HPDE6-E6E7 (cell line): ENCODE measurements around the gene EXOC4.
"Not testable (repeated sequence)": the region's sequence is repeated elsewhere in the genome, so short reads cannot be mapped to it uniquely, and the experiment has no call there.

Experiments
- DNase-seq: peaks from one replicate; pipeline ENCODE4 v3.0.0; 2011; ENCODE audit warnings: missing footprints; ENCODE audit errors: extremely low spot score

Gene EXOC4

DNA sequence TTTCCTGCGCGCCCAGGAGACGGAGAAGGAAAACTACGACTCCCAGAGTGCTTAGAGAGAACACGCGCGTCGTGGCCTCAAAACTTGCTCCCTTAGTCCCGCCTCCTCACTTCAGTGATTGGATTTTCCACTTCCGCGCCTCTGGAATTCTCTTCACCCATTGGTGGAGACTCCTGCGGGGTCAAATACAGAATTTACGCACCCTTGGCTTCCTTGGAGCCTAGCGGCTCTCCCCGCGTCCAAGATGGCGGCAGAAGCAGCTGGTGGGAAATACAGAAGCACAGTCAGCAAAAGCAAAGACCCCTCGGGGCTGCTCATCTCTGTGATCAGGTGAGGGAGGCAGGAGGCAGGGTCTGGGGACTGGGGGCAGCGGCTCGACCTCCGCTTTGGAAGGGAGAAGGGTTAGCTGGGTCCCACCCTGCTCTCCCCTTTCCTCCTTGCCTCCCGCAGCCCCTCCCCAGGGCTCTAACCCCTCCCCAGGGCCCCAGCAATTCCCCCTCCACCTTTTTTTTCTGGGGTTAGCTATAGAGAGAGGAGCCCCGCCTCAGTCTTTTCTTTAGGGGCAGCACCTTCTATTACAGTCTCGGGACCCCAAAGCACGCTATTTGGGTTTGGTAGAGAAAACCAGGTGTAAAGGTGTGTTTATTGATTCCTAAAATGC lies at the start of gene EXOC4:
EXOC4 (plus strand) TSS at position 221 of the 661 bp plus-strand sequence.
- DNase-seq, result peak; percentile 94

GRCh38 chr7:133203490-133203889 lies 49.4 kb upstream of the EXOC4 start:
- no peak for DNase-seq

DNA sequence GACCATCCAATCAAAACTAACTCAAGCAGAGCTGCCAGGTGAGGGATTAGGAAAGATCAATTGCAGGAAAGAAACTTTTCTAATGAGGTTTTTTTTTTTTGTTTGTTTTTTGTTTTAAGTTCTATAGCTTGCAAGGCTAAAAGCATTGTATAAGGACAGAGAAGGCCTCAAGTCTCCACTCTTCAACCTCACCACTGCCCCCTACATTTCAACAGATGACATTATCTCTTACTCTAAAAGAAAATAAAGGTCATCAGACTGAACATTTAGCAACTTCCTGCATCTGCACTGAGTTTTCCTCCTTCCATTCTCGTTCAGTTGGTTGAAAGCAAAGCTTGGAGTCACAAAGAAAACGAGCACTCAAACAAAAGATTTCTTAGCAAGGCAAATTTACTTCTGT lies 45.2 kb upstream of the EXOC4 start:
- DNase-seq, result no peak

DNA sequence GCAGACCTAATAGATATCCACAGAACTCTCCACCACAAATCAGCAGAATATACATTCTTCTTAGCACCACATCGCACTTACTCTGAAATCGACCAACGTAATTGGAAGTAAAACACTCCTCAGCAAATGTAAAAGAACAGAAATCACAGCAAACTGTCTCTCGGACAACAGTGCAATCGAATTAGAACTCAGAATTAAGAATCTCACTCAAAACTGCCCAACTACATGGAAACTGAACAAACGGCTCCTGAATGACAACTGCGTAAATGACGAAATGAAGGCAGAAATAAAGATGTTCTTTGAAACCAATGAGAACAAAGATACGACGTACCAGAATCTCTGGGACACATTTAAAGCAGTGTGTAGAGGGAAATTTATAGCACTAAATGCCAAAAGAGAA lies 42.1 kb upstream of the EXOC4 start:
- not testable (repeated sequence) for DNase-seq

DNA sequence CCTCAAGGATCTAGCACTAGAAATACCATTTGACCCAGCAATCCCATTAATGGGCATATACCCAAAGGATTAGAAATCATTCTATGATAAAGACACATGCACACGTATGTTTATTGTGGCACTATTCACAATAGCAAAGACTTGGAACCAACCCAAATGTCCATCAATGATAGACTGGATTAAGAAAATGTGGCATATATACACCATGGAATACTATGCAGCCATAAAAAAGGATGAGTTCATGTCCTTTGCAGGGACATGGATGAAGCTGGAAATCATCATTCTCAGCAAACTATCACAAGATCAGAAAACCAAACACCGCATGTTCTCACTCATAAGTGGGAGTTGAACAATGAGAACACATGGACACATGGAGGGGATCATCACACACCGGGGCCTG lies 39.1 kb upstream of the EXOC4 start:
- not testable (repeated sequence) for DNase-seq

DNA sequence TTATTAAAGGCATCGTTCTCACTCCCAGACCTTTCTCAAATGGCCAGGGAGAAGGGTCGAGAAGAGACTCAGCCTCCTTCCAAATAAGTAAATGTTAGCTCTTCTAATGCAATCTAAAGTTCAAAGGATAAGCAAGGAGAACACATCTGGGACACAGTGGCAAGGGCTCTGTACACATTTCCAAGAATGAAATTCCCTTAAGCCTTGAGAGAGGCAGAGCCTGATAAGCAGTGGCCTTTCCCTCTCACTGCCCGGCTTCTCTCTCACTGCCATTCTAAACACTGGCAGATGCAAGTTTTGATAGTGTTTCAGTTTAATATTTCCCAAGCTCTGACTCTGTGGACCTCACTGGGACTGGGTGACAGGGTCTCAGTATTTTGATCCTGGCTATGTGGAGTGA lies 35.1 kb upstream of the EXOC4 start:
- no peak for DNase-seq

DNA sequence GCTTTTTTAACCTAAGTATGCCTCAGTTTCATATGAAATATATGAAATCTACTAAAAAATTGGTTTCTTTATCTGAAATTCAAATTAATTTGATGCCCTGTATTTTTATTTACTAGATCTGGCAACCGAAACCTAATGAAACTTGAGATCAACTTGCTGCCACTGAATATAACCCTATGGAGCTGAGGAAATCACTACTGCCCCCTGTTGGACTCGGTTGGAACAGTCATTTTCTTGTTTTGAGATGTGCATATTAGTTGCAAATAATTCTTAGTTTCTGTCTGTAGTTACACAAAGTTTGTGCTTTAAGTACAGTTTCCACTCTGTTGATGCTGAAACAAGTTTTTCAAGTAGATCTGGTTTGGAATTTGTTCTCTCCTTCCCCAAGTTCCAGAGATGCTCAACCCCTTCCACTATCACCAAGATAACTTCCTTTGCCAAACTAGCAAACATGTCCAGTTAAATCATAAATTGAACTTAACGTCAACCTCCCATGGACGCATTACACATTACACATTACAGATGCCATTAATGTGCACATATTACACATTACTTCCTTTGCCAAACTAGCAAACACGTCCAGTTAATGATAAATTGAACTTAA lies 22.2 kb upstream of the EXOC4 start:
- DNase-seq, result no peak

GRCh38 chr7:133233142-133233541 lies 19.7 kb upstream of the EXOC4 start:
- no peak for DNase-seq

DNA sequence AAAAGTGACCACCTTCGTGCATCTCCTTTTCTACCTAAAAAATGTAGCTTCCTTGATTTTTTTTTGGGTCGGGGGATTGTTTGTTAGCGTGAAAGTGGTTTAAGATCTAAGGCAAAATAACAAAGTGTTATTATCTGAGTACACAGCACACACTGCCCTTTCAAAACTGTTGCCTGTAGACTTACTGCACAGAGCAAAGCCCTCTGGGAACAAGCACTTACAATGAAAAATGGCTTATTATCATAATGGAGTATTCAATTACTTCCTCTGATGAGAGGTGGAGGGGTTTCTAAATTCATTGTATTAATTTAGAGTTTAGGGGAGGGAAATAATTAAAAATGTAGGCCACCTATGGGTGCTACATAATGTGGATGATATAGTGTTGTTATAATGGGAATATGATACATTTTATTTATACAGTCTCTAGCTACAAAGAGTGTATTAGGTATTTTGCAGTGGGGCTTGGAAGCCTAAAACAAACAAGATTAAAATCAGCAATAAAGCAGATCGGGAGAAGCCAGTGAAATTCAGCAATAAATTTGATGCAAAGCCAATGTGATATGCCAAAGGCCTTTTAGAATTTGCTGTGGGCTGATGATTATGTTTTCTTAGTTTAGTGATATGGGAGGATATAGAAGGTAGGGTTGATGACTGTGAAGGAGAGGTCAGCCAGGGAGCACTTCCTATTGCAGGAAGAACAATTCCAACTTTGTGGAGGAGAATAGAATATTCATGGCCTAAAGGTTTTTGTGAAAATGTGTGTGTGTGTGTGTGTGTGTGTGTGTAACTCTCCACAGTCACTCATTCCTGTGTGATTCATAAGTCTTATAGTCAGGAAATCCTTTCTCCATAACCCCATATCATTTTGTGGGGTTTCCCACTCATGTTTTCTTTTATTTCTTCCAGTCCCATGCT lies 17.7 kb upstream of the EXOC4 start:
- no peak for DNase-seq

GRCh38 chr7:133237545-133237944 lies 15.3 kb upstream of the EXOC4 start:
- no peak for DNase-seq

- DNase-seq, result no peak
These were observed 12.6 kb upstream of the EXOC4 start for GRCh38 chr7:133240302-133240701.

DNA sequence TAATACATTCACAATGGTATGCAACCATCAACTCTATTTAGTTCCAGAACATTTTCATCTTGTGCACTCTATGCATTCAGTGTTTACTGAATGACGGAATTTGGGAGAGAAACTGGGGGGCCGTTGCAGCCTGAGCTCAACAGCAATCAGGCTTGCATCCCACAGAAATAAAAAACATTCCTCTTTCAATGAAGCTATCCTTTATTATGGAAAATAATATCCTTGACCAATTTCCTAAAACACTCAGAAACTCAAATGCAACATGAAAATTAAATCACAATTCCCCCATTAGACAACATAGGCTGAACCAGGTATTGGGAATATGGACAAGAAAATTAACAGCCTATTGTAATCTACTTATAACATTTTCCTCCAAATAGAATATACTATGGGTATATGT lies 6.3 kb upstream of the EXOC4 start:
- no peak for DNase-seq

- DNase-seq, result no peak
These were observed 4.0 kb upstream of the EXOC4 start for GRCh38 chr7:133248901-133249300.

DNA sequence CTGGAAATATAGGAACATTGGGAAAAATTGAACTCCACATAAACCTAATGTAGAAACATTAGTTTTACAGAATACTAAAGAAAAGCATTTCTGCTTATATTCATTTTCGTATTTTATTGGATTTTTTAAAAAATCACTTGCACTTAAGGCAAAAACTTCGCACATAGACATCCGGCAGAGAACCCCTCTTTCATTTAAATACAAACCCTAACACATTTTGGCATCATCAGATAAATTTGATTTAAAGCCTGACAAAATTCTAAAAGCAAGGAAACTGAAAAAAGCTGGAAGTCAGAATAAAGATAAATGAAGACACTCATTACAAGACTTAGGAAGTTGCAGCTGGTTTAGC lies 396 bp upstream of the EXOC4 start:
- no peak for DNase-seq

DNA sequence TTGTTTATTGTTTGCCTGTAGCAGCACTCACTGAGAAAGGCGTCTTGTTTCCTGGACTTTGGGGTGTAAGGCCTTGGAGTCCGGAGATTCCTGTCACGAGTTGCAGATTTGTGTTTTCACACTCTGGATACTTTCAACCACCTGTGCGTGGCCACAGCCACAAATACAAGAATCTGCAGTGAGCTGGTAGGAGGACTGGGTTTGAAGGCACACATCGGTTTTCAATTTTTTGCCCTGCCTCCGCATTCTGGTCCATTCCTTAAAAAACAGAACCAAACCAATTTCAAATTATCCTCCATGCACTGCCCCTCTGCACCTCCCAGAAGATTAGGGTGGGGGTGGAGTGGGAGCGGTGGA lies 619 bp downstream of the EXOC4 start:
- DNase-seq, result no peak

- no peak for DNase-seq
These were observed 2.6 kb downstream of the EXOC4 start for GRCh38 chr7:133255486-133255885.

DNA sequence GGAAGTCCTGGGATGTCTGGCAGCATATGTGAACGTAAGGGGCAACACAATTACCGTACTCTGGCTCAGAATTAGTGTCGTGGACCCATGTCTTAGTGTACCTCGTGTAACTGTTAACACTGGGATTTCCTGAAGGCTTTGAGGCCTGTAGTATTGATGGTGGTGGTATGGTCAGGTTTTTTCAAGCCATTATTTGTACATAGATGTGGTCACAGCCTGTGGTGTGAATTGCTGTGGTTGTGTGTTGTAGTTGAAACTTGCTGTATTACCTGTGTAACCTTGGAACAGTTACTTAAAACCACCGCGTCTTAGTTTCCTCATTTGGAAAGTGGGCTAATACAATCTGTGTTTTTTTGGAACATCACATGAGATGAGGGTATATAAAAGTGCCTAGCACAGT lies 5.3 kb downstream of the EXOC4 start:
- no peak for DNase-seq

DNA sequence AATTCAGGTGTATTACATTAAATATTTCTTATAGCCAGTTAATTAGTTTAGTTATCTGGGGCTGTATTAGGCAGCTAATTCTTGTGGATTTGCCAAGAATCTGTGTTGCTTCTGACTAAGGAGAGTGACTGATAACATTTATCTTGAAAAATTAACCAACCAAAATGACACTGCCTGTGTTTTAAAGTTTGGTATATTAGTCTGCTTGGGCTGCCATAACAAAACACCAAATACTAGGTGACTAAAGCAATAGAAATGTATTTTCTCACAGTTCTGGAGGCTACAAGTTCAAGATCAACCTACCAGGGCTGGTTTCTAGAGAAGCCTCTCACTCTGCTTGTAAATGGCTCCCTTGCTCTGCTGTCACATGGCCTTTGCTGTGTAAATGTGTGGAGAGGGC lies 12.9 kb downstream of the EXOC4 start:
- no peak for DNase-seq

DNA sequence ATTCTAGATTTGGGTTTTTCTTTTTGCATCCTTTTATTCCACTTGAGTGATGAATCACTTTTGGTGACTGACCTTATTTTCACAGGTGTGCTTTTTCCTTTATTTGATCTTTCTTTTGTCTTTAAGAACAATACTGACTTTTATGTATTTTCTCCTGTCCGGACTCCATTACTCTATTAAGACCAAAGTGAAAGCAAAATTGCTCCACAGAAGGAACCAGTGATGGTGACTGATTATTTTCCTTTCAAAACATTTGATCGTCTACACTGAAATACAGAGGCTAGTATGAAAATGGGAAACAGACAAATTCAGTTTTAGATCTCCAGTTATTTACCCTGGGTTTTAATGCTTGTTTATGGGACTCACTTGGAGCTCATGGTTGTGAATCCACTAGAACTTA lies 15.5 kb downstream of the EXOC4 start:
- DNase-seq, result no peak

- no peak for DNase-seq
These were observed 19.5 kb downstream of the EXOC4 start for GRCh38 chr7:133272336-133272735.

GRCh38 chr7:133273227-133273626 lies 20.3 kb downstream of the EXOC4 start:
- no peak for DNase-seq

GRCh38 chr7:133274265-133274664 lies 21.4 kb downstream of the EXOC4 start:
- DNase-seq, result no peak

DNA sequence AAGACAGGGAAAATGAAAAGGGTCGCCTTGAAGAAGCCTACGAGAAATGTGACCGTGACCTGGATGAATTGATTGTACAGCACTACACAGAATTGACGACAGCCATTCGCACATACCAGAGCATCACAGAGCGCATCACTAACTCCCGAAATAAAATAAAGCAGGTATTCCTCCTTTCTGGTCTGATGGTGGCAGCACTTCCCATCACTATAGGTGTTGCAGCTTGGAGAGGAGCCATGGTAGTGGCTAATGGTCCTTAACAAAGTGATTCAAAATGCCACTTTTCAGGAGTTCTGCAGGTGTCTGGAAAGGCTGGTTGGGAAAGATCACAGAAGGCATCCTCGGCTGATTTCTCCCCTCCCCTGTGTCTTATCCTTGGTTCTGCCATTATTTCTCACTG lies 22.1 kb downstream of the EXOC4 start:
- no peak for DNase-seq
